IPS-18a (cell line): ENCODE measurements around the gene ABCA13.

Experiments used
- H3K27ac ChIP-seq: one replicate; pipeline ENCODE4 v1.5.1; 2013; ENCODE audit warnings: low read length
- H3K27me3 ChIP-seq: one replicate; pipeline ENCODE4 v1.6.1; 2013; ENCODE audit warnings: mild to moderate bottlenecking, low read length; ENCODE audit not compliant: control insufficient read depth, insufficient read depth
- H3K36me3 ChIP-seq: one replicate; pipeline ENCODE4 v1.6.1; 2013; ENCODE audit warnings: low read depth, low read length; ENCODE audit not compliant: control insufficient read depth
- H3K4me1 ChIP-seq: one replicate; pipeline ENCODE4 v1.6.1; 2013; ENCODE audit warnings: low read depth, low read length; ENCODE audit not compliant: control insufficient read depth
- H3K4me3 ChIP-seq: one replicate; pipeline ENCODE4 v1.5.1; 2013; ENCODE audit warnings: low read length
- H3K9ac ChIP-seq: one replicate; pipeline ENCODE4 v1.6.1; 2013; ENCODE audit warnings: mild to moderate bottlenecking, low read length, moderate library complexity
- H3K9me3 ChIP-seq: one replicate; pipeline ENCODE4 v1.6.1; 2013; ENCODE audit warnings: low read depth, low read length; ENCODE audit not compliant: control insufficient read depth

The ABCA13 gene

DNA sequence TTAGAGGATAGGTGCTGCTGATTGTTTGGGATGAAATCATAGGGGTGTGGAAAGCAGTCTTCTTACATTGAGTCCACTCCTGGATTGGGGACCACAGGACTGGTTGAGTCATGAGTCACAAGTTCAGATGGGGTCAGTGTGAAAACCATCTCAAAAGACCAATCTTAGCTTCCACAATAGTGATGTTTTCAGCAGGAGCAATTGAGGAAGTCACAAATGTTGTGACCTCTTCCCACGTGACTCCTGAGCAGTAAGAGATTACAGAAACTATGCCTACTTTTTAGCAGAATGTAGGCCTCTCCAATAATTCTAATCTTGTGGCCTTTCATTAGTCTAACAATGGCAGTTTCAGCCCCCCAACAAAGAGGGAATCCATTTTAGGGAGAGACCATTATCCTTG lies 496.1 kb downstream of the ABCA13 start:
- Histone ChIP-seq H3K4me3 (no peak overlapping the region), H3K27me3 (no peaks in the 10 kb centered on the region), H3K36me3 (no peaks in the 10 kb centered on the region), H3K9ac (no peak overlapping the region), H3K4me1 (no peaks in the 10 kb centered on the region), H3K27ac (no peak overlapping the region), H3K9me3 (no peaks in the 10 kb centered on the region)

DNA sequence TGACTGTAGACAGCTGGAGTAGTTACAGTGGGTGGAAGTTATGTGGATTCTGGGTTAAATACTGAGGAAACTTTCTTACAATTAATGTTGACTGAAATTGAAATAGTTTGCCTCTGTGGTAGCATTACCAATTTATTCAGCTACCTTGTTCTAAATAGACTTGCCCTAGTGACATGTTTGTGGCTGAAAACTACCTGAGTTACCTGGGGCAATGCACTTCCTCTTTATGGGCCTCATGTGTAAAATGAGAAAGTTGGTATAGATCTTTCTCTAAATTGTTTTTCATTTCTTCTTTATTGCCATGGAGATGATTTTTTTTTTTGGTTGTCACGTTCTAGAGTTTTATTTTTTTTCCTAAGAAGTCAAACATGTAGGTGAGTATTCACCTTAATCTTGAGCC lies 500.4 kb downstream of the ABCA13 start:
- Histone ChIP-seq H3K4me3 (no peak overlapping the region), H3K27me3 (no peaks in the 10 kb centered on the region), H3K9ac (no peak overlapping the region), H3K4me1 (no peaks in the 10 kb centered on the region), H3K36me3 (no peaks in the 10 kb centered on the region), H3K9me3 (no peaks in the 10 kb centered on the region), H3K27ac (no peak overlapping the region)

DNA sequence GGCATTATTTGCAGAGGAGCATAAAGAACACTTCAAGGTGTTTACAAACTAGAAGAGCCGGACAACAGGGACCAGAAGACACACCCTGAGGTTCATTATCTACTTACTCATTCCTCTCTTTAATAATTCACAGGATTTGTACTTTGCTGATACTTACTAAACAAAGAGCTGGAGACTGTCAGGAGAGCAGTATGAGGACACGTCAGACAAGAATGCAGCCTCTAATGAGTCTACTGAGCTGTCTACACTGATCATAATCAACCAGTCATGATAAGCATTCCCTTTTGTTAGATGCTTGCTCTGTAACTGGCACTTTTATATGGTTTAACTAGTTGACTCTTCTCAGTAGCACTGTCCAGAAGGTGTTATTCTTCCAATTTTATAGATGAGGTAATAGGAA lies 509.7 kb downstream of the ABCA13 start:
- Histone ChIP-seq H3K4me3 (no peak overlapping the region), H3K9ac (no peak overlapping the region), H3K27ac (no peak overlapping the region), H3K9me3 (peaks cover 3% of the 10 kb centered on the region), H3K4me1 (no peaks in the 10 kb centered on the region), H3K36me3 (no peaks in the 10 kb centered on the region), H3K27me3 (no peaks in the 10 kb centered on the region)

DNA sequence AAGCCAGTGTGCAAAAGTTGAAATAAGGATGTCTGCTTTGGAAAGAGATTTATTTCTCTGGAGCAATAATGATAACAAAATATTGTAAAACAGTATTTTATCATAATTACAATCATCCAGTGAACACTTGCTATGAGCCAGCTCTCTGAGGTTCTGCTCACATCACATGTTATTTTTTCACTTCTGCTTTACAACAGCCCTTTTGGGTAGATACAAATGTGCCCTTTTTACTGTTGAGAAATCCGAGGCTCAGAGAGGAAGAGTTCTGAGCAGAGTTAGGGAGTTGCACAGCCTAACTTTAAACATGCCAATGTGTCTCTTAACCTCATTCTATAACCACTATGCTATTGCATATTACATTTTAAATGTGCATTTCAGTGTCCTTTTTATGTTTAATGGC lies 520.5 kb downstream of the ABCA13 start:
- no peaks in the 10 kb centered on the region for H3K27me3 ChIP-seq
- H3K4me3 ChIP-seq = no peak overlapping the region
- no peak overlapping the region for H3K9ac ChIP-seq
- H3K27ac ChIP-seq = no peak overlapping the region
- H3K9me3 ChIP-seq = no peaks in the 10 kb centered on the region
- no peaks in the 10 kb centered on the region for H3K4me1 ChIP-seq
- H3K36me3 ChIP-seq = no peaks in the 10 kb centered on the region
